NCI-H128 (cell line): ENCODE data around the gene PDC.

Experiments used
- DNase-seq: peaks from one replicate; lab custom pipeline; 2025; ENCODE audit not compliant: unreplicated experiment; lab: John Stamatoyannopoulos, UW

Gene PDC

DNA sequence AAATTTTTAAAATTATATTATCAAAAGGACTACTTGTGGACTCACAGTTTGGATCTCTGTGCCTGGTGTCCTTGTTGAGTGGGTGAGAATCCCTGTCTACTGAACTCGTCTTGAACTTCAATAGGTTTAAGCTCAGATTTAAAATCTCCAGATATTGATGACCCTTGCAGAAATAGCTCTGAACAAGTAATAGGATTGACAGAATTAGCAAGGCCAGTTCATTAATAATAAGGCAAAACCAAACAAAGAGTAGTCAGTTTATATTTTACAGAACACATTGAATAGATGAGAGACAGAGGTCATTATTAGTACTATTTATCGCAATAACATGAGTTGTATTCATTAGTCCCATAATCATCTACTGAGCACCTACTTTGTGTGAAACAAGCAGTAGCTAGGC lies at the start of gene PDC:
TSS of gene PDC (minus strand) at position 101 of the 400 bp plus-strand sequence. CDS start 11,655 bp downstream, outside the sequence.
- DNase-seq, result no peak

DNA sequence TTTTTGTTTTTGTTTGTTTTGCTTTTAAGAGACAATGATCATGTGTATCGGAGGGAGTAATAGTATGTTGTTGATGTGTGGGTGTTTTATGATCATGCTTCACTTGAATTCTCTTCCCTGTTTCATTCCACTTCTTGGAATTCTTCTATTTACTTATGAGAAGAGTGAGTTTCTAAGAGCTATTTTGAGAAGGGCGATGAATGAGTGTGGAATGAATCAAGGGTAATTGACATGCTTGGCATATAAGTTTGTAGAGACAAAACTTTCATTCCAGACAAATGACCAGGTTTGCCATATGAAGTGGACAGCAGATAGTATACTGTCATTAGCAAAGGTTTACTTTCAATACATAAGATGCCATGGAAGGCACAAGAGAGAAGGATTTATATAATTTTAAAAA lies 42.3 kb upstream of the PDC start:
- no peak for DNase-seq

DNA sequence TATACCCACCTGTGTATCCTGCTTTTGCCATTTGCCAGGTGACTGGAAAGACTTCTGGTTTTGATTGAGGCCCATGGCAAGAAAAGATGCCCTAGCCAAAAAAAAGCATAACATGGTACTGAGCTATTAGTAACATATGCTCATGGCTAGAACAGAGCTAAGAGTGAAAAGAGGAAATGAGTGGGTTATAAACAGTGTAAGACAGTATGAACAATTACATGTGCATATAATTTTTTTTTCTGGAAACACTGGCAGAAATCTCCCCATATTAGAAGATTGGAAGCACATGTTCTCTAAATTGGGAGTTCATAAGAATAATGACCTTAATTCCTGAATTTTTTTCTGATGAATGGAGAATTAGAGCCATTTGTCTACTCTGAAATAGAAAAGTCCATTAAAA lies 41.2 kb upstream of the PDC start:
- DNase-seq, result no peak

DNA sequence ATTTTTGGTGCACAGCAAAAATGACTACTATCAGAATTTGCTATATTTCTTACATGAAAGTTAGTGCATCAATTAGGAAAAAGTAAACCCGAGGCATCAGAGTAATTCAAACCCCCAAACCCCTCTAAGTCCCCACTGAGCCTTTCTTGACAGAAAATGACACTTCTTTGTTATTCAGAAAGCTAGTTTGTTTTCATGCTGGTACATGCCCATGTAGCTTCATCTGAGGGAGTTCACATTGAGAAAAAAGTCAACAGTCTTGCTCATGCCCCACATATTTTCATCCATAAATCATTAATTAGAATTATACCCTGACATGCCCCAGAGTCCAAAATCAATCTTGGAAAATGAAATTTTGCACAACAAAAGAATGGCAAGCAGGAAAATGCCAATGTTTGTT lies 39.9 kb upstream of the PDC start:
- DNase-seq, result no peak

DNA sequence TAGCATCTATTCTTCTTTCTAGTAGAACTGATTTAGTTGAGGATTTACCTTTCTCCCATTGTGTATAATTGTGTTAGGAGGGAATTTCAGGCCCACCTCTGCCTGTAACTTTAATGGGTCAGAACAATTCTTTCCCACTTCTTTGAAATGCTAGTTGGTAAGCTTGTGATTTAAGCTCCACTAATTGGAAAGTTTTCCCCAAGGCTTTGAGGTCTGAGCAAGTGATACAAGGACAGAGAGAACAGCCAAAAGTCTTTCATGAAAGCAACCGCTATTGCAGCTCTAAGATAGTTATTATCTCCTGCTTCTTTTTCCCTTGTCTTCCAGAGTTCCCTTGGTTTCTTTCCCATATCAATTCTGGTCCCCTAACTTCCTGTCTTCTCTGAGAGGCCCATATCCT lies 38.7 kb upstream of the PDC start:
- DNase-seq, result no peak

DNA sequence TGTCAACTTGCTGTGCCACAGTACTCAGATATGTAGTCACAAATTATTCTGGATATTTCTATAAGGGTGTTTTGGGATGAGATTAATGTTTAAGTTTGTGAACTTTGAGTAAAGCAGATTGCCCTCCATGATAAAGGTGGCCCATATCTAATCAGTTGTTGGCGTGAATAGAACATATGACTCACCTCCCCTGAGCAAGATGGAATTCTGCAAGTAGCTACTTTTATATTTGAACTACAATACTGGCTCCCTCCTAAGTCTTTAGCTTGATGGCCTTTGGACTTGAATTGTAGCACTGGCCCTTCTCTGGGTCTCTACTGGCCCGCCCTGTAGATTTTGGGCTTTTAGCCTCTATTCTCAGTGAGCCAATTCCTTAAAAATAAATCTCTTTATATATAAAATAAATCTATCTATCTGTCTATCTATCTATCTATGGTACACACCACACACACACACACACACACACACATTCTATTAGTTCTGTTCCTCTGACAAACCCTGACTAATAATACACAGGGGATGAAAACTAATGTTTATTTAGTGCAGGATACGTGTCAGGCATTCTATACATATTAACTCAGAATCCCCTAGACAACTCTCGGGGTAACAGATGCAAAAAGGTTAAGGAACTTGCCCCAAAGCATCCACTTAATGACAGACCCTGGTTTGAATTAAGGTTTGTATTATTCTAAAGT lies 37.9 kb upstream of the PDC start:
- DNase-seq, result no peak

DNA sequence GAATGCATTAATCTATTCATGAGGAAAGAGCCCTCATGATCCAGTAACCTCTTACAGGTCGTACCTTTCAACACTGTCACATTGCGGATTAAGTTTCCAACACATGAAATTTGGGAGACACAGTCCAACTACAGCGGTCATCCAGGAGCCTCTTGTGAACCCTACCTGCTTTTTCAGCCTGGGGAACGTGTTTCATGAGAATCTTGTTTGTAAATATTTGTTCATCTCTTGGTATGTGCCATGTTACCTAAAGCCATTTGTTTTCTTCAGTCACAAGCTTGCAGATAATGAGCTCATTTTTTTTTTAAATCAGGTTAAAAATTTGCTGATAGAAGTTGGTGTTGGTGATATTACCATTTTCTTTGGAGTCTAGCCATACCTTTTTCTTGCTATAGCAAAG lies 37.2 kb upstream of the PDC start:
- DNase-seq, result no peak

DNA sequence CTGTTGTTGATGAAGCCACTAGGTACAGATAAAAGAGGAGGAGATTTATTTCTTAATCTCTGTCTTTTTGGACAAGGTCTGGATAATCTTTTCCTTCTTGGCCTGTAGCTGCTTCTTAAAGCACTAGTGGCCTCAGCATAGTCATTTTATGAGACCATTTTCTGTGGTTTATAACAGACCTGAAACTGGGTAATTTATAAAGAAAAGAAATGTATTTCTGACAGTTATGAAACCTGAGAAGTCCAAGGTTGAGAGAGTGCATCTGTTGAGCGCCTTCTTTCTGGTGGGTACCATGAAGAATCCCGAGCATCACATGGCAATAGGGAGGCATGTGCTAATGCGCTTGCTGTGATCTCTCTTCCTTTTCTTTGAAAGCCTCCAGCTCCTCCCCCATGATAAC lies 36.7 kb upstream of the PDC start:
- DNase-seq, result no peak

DNA sequence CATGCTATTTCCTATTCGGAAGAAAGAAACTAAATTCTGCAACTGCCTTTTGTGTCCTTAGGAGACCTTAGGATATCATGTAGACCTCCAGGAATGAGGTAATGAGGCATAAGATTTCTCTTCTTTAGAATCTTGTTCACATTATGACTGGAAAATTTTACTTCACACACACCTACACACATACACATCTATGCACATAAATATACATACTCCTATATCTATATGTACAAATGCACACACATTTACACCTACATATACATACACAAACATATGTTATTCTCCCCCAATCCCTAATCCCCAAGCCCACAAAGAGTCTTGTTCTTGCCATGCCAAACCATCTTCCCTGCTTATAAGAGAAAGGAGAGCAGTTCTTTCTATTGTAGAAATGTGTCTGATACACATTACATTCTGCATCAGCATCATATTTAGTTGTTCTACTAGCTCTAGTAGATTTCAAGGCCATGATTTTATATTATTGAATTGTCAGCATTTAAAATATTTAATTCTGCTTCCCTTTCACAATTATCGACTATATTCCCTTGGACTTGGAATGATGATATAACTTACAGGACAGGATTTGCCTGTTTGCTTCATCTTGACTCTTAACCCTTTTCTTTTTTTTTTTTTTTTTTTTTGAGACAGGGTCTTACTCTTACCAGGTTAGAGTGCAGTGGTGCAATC lies 35.4 kb upstream of the PDC start:
- DNase-seq, result no peak

DNA sequence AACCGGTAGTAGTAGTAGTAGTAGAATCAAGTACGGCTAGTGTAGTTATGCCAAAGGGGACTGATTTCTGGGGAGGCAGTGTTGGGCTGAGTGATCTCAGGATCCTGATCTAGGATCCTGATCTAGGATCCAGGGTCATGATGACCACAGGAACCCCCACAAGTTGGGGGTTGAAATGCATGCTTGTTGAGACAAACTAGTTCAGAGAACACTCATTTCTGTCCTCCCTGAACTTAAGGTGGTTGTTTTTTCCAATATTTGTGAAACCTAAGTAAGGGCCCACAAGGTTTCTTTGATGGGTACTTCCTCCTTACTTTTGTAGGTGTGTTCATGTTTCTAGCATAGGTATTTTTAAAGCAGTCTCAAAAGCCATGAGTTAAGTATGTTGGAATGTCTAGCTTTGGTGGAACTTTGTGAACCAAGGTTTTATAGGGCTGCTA lies 33.9 kb upstream of the PDC start:
- no peak for DNase-seq

DNA sequence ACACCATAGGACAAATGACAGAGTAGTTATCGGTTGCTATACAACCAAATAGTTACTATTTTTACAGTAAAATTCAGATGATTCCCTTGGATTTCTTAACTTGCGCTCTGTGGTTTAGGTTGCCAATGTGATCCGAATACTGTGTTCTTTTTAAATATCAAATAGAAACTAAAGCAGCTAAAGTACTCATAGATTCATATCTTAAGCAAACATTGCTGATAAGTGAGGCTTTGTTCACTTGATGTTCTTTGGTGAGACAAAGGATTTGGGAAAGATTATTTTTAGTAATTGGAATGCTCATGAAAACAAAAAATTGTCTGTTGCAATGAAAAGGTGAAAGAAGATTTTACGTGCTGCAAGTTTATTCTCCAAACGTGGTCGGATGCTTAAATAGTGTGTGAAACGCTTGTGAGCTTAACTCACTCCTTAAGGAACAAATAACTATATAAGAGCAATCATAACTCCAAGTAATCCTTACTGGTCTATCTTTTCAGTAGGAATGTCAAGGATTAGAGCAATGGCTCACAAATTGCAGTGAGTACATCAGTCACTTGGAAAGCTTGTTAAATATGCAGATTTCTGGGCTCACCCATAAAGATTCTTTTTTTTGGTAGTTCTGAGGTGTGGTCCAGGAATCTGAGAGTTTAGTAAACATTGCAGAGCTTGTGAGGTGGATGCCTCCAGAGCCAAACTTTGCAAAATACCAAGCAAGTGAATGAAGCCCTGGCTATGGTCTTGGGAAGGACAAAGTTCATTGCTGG lies 31.8 kb upstream of the PDC start:
- no peak for DNase-seq

DNA sequence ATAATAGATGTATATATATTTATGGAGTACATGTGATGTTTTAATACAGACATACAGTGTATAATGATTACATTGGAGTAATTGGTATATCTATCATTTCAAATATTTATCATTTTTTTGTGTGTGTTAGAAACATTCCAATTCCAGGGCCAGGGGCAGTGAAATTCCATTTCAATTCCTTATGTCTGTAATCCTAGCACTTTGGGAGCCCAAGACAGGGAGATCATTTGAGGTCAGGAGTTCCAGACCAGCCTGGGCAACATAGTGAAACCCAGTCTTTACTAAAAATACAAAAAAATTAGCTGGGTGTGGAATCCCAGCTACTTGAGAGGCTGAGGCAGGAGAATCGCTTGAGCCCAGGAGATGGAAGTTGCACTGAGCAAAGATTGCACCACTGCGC lies 30.4 kb upstream of the PDC start:
- DNase-seq, result no peak

DNA sequence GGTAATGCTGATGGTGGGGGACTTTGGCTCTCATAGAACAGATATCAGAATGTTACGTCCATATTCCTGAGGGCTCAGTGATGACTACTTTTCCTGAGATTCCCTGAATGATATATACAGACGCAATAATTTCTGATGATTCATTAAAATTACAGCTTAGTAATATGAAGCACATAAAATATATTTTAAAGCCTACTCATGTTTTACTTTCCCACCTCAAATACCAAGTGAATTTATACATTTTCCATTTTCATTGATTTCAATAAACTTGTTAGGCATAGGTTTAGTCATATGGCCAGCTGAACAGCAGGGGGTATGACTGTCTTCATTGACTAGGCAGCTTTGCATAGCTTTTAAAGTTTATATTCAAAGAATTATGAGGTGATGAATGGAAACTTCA lies 26.2 kb upstream of the PDC start:
- no peak for DNase-seq

DNA sequence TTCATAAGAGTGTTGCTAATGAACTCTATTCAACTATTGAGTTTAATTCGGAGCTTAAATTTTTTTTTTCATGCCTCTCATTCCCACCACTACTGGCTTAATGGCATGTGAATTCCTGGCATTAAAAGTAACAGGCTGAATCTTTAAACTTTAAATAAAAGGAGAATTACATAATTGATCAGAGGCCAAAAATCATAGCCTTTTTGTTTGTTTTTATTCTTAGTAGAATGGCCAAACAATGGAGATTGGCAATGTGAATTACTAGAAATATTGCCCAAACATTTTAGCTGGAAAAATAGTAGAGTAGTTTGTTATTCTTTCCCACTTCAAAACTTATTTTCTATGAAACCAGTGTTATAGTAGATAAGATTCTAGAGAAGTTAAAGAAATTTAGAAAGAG lies 25.1 kb upstream of the PDC start:
- DNase-seq, result no peak

DNA sequence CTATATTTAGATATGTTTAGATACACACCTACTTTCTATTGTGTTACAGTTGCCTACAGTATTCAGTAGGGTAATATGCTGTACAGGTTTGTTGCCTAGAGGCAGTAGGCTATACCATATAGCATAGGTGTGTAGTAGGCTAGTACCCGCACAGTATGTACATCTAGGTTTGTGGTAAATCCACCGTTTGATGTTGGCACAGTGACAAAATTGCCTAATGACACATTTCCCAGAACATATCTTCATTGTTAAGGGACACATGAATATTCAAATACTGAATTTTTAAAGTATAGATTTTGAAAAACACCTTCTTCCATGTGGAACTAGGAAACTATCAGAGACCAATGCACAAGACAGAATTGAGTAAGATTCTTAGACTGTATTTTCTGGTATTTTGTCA lies 22.6 kb upstream of the PDC start:
- no peak for DNase-seq

DNA sequence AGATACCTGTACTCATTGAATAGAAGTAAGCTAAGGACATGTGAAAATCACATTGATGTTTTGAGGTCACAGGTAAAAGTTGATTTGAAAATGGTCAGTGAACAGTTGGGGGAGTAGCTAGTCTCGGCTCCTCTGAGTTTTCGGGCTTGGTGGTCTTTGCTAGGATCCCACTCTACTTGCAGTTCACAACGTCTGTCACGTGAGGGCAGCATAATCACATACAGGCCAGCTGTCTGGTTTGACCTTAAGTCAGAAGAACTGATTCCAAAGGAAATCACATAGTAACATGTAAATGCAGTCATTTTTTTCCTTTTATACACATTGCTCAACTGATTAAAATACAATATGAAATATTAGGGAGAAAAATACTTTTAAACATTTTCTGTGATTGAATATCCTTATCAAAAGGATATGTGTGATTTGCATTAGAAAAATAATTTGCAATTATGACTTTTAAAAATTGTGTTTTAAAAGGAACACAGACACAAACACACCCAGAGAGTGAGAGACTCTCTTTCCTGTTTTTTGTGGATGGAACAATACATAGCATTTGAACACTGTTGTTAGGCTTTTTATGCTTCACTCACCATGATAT lies 21.8 kb upstream of the PDC start:
- DNase-seq, result peak; percentile 16

DNA sequence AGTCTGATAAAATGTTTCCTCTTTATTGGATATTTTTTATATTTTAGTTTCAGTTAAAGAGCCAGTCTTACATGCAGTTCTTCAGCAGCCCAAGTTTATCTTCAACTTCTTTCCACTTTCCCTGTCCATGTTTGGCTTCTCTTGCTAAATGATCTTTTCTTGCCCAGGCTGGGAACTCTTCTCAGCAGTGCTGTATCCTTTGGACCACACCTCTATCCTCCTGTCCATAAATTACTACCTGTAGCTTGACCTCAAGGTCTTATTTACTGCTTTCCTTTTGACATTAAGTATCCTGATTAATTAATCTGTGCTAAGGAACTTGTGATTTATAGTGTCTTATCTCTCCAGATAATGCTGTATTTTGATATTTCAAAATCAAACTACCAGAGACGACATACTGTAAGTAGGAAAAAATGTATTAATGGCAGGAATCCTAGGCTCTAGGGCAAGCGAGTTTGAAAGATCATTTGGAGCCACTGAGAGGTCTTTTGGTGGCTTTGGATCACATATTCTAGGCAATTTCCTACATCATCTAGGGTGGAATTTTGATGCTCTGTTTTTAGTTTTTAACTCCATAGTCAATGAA lies 20.5 kb upstream of the PDC start:
- DNase-seq, result no peak

DNA sequence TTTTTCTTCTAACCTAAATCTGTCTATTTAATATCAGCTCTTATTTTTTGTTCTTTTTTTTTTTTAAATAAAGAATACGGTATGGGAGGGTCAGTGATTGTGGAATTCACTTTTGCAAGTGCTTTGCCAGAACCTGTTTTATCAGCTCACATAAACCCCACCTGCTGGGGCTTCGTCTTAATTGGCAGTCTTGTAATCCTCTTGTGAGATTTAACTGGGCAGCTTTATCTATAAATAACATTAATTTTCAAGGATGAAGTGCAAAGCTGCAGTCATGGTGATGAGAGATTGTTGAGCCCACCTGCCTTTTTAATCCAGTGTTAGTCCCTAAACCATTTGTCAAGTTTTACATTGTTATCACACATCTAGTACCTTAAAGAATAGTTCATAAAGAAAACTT lies 18.2 kb upstream of the PDC start:
- DNase-seq, result no peak

DNA sequence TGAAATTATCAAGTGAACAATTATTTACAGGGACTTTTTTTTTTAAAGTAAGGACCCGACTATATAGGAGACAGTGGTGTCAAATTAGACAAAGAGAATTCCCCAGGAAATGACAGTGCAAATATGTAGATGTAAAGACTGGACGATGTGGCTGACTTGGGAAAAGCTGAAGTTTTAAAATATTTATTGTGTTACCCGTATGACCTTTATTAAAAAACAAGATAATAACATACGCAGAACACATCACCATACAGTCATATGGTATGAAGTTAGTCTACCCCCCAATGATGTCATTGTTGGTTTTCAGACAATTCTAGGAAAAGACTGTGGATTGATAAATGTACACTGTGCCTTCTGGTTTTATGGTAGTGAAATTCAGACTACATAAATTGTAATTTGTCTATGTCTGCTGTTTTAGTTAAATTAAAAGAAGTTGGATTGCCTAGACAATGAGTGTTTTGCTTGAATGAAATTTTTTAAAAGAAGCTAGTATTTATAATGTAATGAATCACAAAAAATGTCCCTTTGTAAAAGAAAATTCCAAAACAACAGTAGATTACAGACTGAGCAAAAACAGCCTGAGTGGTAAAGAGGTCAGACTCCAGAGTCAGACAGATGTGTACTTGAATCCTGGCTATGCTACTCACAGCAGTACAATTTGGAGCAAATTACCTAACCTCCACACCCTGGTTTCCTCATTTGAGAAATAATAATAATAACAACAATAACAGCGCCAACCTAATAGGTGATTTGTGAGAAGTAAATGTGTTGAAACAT lies 15.5 kb upstream of the PDC start:
- DNase-seq, result no peak

DNA sequence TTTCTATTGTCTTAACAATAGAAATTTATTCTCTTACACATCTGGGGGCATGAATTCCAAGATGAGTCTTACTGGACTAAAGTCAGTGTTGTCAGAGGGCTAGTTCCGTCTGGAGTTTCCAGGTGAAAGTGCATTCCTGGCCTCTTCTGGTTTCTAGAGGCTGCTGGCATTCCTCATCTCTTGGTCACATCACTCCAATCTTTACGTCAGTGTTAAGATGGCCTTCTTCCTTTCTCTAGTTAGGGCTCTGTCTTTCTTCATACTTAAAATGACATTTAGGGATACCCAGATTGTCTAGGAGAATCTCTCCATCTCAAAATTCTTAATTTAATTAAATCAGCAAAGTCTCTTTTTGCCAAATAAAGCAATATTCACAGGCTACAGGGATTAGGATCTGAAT lies 13.3 kb upstream of the PDC start:
- no peak for DNase-seq

DNA sequence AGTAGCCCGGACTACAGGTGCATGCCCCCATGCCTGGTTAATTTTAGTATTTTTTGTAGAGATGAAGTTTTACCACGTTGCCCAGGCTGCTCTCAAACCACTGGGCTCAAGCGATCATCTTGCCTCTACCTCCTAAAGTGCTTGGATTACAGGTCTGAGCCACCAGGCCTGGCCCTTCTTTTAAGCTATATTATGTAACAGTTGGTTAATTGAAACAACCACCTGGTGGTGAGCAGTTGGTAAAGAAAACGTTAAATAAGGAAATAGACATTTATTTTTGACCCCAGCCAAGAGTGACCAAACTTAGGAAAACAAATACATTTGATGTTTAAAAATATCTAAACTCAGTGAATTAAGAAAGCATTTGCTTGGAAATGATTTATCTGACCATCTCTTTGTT lies 12.1 kb upstream of the PDC start:
- no peak for DNase-seq
